SKM-1 (cell line): ENCODE data around the gene MEGF11.
"Not testable (repeated sequence)": the region's sequence is repeated elsewhere in the genome, so short reads cannot be mapped to it uniquely, and the experiment has no call there.

ENCODE experiments used
- DNase-seq: peaks from one replicate; lab custom pipeline; 2025; ENCODE audit not compliant: unreplicated experiment; lab: John Stamatoyannopoulos, UW

Gene MEGF11

GRCh38 chr15:65907661-65908060, 345.9 kb downstream of the MEGF11 start:
- DNase-seq: no peak

GRCh38 chr15:65906396-65906795, 347.2 kb downstream of the MEGF11 start:
- DNase-seq: no peak

GRCh38 chr15:65904301-65904700, 349.2 kb downstream of the MEGF11 start:
- DNase-seq: no peak

GRCh38 chr15:65903296-65904073, 350.1 kb downstream of the MEGF11 start:
- DNase-seq: no peak

GRCh38 chr15:65902373-65902772, 351.2 kb downstream of the MEGF11 start:
- DNase-seq: peak; percentile 98

GRCh38 chr15:65901836-65902235, 351.7 kb downstream of the MEGF11 start:
- no peak for DNase-seq

- DNase-seq: no peak
These were observed 352.2 kb downstream of the MEGF11 start for GRCh38 chr15:65901336-65901735.

GRCh38 chr15:65900488-65900887, 353.1 kb downstream of the MEGF11 start:
- no peak for DNase-seq

- DNase-seq: no peak
These were observed 357.3 kb downstream of the MEGF11 start for GRCh38 chr15:65896236-65896635.

GRCh38 chr15:65893060-65893459, 360.5 kb downstream of the MEGF11 start:
- DNase-seq: no peak

- no peak for DNase-seq
These were observed 364.6 kb downstream of the MEGF11 start for GRCh38 chr15:65888981-65889380.

GRCh38 chr15:65887565-65887964, 366.0 kb downstream of the MEGF11 start:
- DNase-seq: no peak

GRCh38 chr15:65885668-65886218, 367.8 kb downstream of the MEGF11 start:
- no peak for DNase-seq

GRCh38 chr15:65884511-65884910, 369.0 kb downstream of the MEGF11 start:
- no peak for DNase-seq

GRCh38 chr15:65883571-65883970, 370.0 kb downstream of the MEGF11 start:
- no peak for DNase-seq

- no peak for DNase-seq
These were observed 371.6 kb downstream of the MEGF11 start for GRCh38 chr15:65881766-65882434.

GRCh38 chr15:65877749-65878148, 375.8 kb downstream of the MEGF11 start:
- no peak for DNase-seq

- DNase-seq: no peak
These were observed 378.1 kb downstream of the MEGF11 start for GRCh38 chr15:65875458-65875857.

- no peak for DNase-seq
These were observed 380.3 kb downstream of the MEGF11 start for GRCh38 chr15:65873256-65873655.

GRCh38 chr15:65872596-65872995, 381.0 kb downstream of the MEGF11 start:
- not testable (repeated sequence) for DNase-seq

GRCh38 chr15:65871886-65872285, 381.7 kb downstream of the MEGF11 start:
- not testable (repeated sequence) for DNase-seq

- peak; percentile 7 for DNase-seq
These were observed 382.5 kb downstream of the MEGF11 start for GRCh38 chr15:65870889-65871533.
